Left lung (tissue), 10 donors: ENCODE data around the gene SPATA46. TPM values are rescaled to one million over a fixed set of nuclear protein-coding genes. Genes with fewer than 3 reads are reported as not detected.

Source experiments
- ATAC-seq: fragments of 200-7000 bp; cut with Tn5 transposase; one replicate; pipeline ENCODE4 v1.9.1; 2020; ENCODE audit warnings: moderate library complexity
- DNase-seq, 4 donors: peaks; one replicate each; pipeline ENCODE4 v3.0.0-alpha.2; 2013 to 2020
- H3K27ac ChIP-seq, 2 donors: fragments of 200-600 bp; sonication (generic) in 1 of 2; one replicate each; pipeline versions ENCODE4 v1.5.0 to v1.8.0; 2020 to 2021
- H3K27me3 ChIP-seq, 2 donors: fragments of 200-600 bp; sonication (generic) in 1 of 2; one replicate each; pipeline versions ENCODE4 v1.5.0 to v1.8.0; 2020 to 2021
- H3K36me3 ChIP-seq, 2 donors: fragments of 200-600 bp; sonication (generic) in 1 of 2; one replicate each; pipeline versions ENCODE4 v1.5.0 to v1.8.0; 2020 to 2021
- H3K4me1 ChIP-seq, 2 donors: fragments of 200-600 bp; one replicate each; pipeline ENCODE4 v1.8.0; 2021
- H3K4me3 ChIP-seq, 2 donors: fragments of 200-600 bp; sonication (generic) in 1 of 2; one replicate each; pipeline versions ENCODE4 v1.5.0 to v1.8.0; 2020 to 2021; ENCODE audit warnings: mild to moderate bottlenecking in 1 of 2
- H3K9me3 ChIP-seq, 2 donors: fragments of 200-600 bp; sonication (generic) in 1 of 2; one replicate each; pipeline versions ENCODE4 v1.5.0 to v1.8.0; 2020 to 2021
- intact Hi-C, 2 donors: fragments of 100-400 bp; cut with DNase I; formaldehyde crosslinking; loops; one replicate each; pipeline versions ENCODE4 v1.11.2 to v1.14.2; 2022
- polyA plus RNA-seq, 6 donors: library from polyadenylated mRNA; unstranded; fragments of 120-200 nt; gene quantifications; one replicate each; pipeline ENCODE4 v1.2.1, GENCODE V29; 2013; ENCODE audit not compliant: insufficient read length in 6 of 6
- total RNA-seq, 2 donors: library from RNA; stranded (reverse); fragmentation: NEBNext Ultra II Directional; extraction: Animal tissue kit (Norgen Biotek cat#: 25700); gene quantifications; one replicate each; pipeline ENCODE4 v1.2.1, GENCODE V29; 2021
- TF ChIP-seq, protein P1 (sequence below), 2 donors: fragments of 200-600 bp; sonication (generic) in 1 of 2; IDR thresholded peaks; one replicate each; pipeline versions ENCODE4 v1.5.0 to v1.8.0; 2021; ENCODE audit warnings: antibody characterized with exemption in 2 of 2
- donor health status: DM: no; HTN: yes; CAD: no.
- donor health status: DM: no; HTN: no; CAD: no.

Gene SPATA46
- total and polyA plus RNA-seq, 8 donors = 0.47 to 1.1 (median 0.73) TPM; not detected in 2

DNA sequence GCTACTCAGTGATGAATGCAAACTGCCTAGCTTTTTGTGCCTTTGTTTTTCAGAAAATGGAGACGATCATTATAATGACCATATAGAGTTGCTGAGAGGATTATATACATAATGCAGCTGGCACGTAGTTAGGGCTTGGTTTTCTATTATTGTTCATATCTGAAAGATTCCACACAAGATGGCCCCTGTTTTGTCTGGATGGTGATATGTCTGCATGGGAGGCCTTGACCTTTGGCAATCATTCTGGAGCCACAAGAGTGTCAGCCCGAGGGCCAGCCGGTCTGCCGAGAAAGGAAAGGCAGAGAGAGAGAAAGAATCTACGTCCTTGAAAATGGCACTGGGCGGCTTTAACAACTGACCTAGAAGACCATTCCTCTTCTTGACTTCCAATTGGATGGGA lies 41.0 kb upstream of the SPATA46 start:
- H3K36me3 ChIP-seq = no peaks in the 10 kb centered on the region

DNA sequence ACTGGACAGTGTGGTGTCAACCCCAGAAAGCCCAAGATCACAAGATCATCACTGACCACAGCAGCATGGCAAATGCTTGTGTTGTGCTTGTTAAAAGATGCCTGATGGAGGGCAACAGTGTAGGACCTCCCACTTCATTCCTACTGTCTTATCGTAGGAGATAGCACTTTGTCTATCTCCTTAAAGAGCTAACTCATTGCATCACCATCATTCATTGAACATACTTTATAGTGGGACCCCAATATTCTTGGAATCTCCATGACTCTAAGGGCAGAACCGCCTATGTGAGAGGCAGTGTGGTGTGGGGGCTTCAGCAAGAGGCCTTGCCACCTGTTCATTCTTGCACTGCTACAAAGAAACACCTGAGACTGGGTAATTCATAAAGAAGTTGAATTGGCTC lies 40.3 kb upstream of the SPATA46 start:
- H3K36me3 ChIP-seq = no peaks in the 10 kb centered on the region
- TF ChIP-seq, protein P1, sequence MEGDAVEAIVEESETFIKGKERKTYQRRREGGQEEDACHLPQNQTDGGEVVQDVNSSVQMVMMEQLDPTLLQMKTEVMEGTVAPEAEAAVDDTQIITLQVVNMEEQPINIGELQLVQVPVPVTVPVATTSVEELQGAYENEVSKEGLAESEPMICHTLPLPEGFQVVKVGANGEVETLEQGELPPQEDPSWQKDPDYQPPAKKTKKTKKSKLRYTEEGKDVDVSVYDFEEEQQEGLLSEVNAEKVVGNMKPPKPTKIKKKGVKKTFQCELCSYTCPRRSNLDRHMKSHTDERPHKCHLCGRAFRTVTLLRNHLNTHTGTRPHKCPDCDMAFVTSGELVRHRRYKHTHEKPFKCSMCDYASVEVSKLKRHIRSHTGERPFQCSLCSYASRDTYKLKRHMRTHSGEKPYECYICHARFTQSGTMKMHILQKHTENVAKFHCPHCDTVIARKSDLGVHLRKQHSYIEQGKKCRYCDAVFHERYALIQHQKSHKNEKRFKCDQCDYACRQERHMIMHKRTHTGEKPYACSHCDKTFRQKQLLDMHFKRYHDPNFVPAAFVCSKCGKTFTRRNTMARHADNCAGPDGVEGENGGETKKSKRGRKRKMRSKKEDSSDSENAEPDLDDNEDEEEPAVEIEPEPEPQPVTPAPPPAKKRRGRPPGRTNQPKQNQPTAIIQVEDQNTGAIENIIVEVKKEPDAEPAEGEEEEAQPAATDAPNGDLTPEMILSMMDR (IDR thresholded peaks at IDR 0.05) = no peak
- H3K9me3 ChIP-seq = no peaks in the 10 kb centered on the region
- no peak for ATAC-seq
- no peak for DNase-seq
- H3K4me1 ChIP-seq = no peaks in the 10 kb centered on the region
- no peak overlapping the region for H3K4me3 ChIP-seq
- intact Hi-C loops = no loop called here
- H3K27ac ChIP-seq = no peak overlapping the region
- no peaks in the 10 kb centered on the region for H3K27me3 ChIP-seq

More for the DNA sequence above, 41.0 kb upstream of the SPATA46 start:
- DNase-seq = no peak
- Histone ChIP-seq H3K27ac (no peak overlapping the region), H3K4me1 (peaks cover 0 to 1% of the 10 kb centered on the region in 2 donors), H3K9me3 (no peaks in the 10 kb centered on the region), H3K4me3 (no peak overlapping the region), H3K27me3 (no peaks in the 10 kb centered on the region)
- intact Hi-C loops = no loop called here
- TF ChIP-seq, protein P1 (IDR thresholded peaks at IDR 0.05) = no peak
- ATAC-seq = no peak

DNA sequence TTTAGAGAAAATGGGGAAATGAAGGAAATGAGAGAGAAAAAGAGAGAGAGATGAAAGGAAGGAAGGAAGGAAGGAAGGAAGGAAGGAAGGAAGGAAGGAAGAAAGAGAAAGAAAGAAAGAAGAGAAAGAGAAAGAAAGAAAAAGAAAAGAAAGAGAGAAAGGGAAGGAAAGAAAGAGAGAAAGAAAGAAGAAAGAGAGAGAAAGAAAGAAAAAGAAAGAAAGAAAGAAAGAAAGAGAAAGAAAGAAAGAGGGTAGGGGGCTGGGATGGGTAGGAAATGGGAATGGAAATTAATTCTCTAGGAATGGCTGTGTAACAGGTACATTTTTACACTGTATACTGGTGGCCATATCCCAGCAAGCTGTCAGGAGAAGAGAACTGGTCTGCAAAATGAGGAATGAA lies 39.6 kb upstream of the SPATA46 start:
- no peak for ATAC-seq
- TF ChIP-seq, protein P1 (IDR thresholded peaks at IDR 0.05) = no peak
- Histone ChIP-seq H3K4me1 (no peaks in the 10 kb centered on the region), H3K27me3 (no peaks in the 10 kb centered on the region), H3K9me3 (no peaks in the 10 kb centered on the region), H3K4me3 (no peak overlapping the region), H3K27ac (no peak overlapping the region), H3K36me3 (no peaks in the 10 kb centered on the region)
- no peak for DNase-seq
- intact Hi-C loops = no loop called here

DNA sequence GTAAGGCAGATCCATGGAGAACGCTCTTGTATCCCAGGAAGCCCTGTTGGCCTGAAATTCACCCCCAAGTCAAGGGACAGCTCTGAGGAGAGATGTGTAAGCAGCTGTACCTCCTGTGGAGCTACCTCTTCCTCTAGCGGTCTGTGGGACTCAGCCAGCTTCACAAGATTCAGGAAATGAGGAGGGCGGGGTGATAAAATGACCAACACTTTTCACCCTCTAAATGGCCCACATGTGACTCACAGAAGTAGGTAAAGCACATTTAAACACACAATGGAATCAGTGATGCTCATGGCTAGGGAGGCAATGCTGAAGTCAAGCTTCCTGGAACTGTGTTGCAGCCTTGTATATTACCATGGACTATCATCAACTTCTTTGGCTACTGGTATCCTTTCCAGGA lies 35.3 kb upstream of the SPATA46 start, which contains the start of gene SH2D1B:
Gene SH2D1B (minus strand): TSS at position 135 of the 400 bp plus-strand sequence. CDS start 120 bp downstream, at position 15.
- no peak for ATAC-seq
- Histone ChIP-seq H3K27me3 (no peaks in the 10 kb centered on the region), H3K4me1 (no peaks in the 10 kb centered on the region), H3K9me3 (no peaks in the 10 kb centered on the region), H3K36me3 (no peaks in the 10 kb centered on the region), H3K4me3 (no peak within 1 kb of the TSS), H3K27ac (no peak within 1 kb of the TSS)
- DNase-seq = no peak
- TF ChIP-seq, protein P1 (IDR thresholded peaks at IDR 0.05) = no peak
- intact Hi-C loops = no loop called here

DNA sequence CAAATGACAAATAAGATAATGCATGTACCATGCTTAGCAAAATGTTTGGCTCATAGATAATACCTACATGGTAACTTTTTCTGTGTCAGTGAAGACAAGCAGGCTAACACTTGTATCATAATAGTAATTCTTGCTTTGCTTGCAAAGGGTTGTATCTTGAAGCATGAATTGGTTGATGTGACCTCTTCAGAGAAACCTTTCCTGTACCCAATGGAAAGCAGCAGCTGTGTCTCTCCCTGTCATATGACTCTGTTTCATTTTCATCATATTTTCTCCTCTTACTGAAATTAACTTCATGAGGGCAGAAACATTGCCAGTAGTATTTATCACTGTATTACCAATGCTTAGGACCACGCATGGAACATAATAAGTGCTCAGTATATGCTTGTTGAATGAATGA lies 30.9 kb upstream of the SPATA46 start:
- Histone ChIP-seq H3K9me3 (no peaks in the 10 kb centered on the region), H3K27me3 (no peaks in the 10 kb centered on the region), H3K27ac (no peak overlapping the region), H3K36me3 (no peaks in the 10 kb centered on the region), H3K4me3 (no peak overlapping the region), H3K4me1 (no peaks in the 10 kb centered on the region)
- no peak for DNase-seq
- TF ChIP-seq, protein P1 (IDR thresholded peaks at IDR 0.05) = no peak
- ATAC-seq = no peak
- intact Hi-C loops = no loop called here
